CD4-positive, alpha-beta memory T cell (primary cell): ENCODE data around the gene BCAS4. TPM values are rescaled to one million over a fixed set of nuclear protein-coding genes. Genes with fewer than 3 reads are reported as not detected.

ENCODE experiments used
- CTCF ChIA-PET: fragments of 350-600 bp; sonication (Branson Sonifier 250); formaldehyde crosslinking; loops from one replicate; lab custom pipeline; 2021; ENCODE audit warnings: inconsistent platforms; ENCODE audit not compliant: partially characterized antibody; lab: Charles Lee
- POLR2A ChIA-PET: fragments of 350-600 bp; sonication (Branson Sonifier 250); formaldehyde crosslinking; loops from one replicate; lab custom pipeline; 2021; ENCODE audit not compliant: partially characterized antibody; lab: Charles Lee
- DNase-seq, 5 donors: peaks; one replicate each; pipeline versions ENCODE4 v3.0.0 to v3.0.0-alpha.2; 2020 to 2022; ENCODE audit warnings: mixed read lengths in 1 of 5
- H3K27ac ChIP-seq: one replicate; pipeline ENCODE4 v1.7.0; 2013; ENCODE audit warnings: low read depth, low read length
- H3K27me3 ChIP-seq: 2 replicates; pipeline ENCODE4 v1.7.0; 2013; ENCODE audit warnings: mild to moderate bottlenecking, low read length, moderate library complexity; ENCODE audit not compliant: insufficient read depth
- H3K36me3 ChIP-seq: 2 replicates; pipeline ENCODE4 v1.7.0; 2013; ENCODE audit warnings: mild to moderate bottlenecking, low read length, moderate library complexity; ENCODE audit not compliant: insufficient read depth
- H3K4me1 ChIP-seq: 2 replicates; pipeline ENCODE4 v1.7.0; 2013; ENCODE audit warnings: mild to moderate bottlenecking, low read length, moderate library complexity; ENCODE audit not compliant: insufficient read depth
- H3K4me3 ChIP-seq, 2 donors: one replicate each; pipeline ENCODE4 v1.7.0; 2013; ENCODE audit warnings: low read length in 2 of 2, mild to moderate bottlenecking in 1 of 2
- H3K9me3 ChIP-seq, 2 donors: one replicate each; pipeline ENCODE4 v1.7.0; 2013; ENCODE audit warnings: low read length in 2 of 2, control low read depth in 1 of 2; ENCODE audit not compliant: control insufficient read depth in 1 of 2
- H3K27ac Mint-ChIP-seq, 7 donors: one replicate each; pipeline ENCODE4 v1.8.0; 2020 to 2021; ENCODE audit warnings: mixed read lengths in 7 of 7, mild to moderate bottlenecking in 6 of 7, inconsistent platforms in 3 of 7, moderate library complexity in 3 of 7
- H3K27me3 Mint-ChIP-seq, 2 donors: one replicate each; pipeline ENCODE4 v1.8.0; 2020 to 2021; ENCODE audit warnings: mixed read lengths in 2 of 2
- H3K36me3 Mint-ChIP-seq, 2 donors: one replicate each; pipeline ENCODE4 v1.8.0; 2020 to 2021; ENCODE audit warnings: mixed read lengths in 2 of 2, inconsistent platforms in 1 of 2, mild to moderate bottlenecking in 1 of 2
- H3K4me1 Mint-ChIP-seq, 4 donors: one replicate each; pipeline ENCODE4 v1.8.0; 2020 to 2021; ENCODE audit warnings: mixed read lengths in 4 of 4, mild to moderate bottlenecking in 1 of 4
- H3K4me3 Mint-ChIP-seq, 8 donors: one replicate each; pipeline ENCODE4 v1.8.0; 2020 to 2021; ENCODE audit warnings: mixed read lengths in 8 of 8, mild to moderate bottlenecking in 7 of 8, moderate library complexity in 6 of 8, inconsistent platforms in 3 of 8
- H3K9me3 Mint-ChIP-seq, 8 donors: one replicate each; pipeline ENCODE4 v1.8.0; 2020 to 2021; ENCODE audit warnings: mixed read lengths in 8 of 8, mild to moderate bottlenecking in 5 of 8, inconsistent platforms in 3 of 8, moderate library complexity in 1 of 8
- intact Hi-C: fragments of 100-400 bp; cut with micrococcal nuclease; formaldehyde crosslinking; loops from one replicate; pipeline ENCODE4 v1.15.1; 2023
- polyA plus RNA-seq, 2 donors: library from polyadenylated mRNA; unstranded; fragments of 300-500 nt; fragmentation: Illumina TruSeq; gene quantifications; one replicate each; pipeline ENCODE4 v1.2.3, GENCODE V29; 2021
- total RNA-seq, 2 experiments: library from RNA; stranded (reverse); gene quantifications; one replicate each; pipeline ENCODE4 v1.2.3, GENCODE V29; 2021

Gene BCAS4
- total and polyA plus RNA-seq, 4 experiments from 2014 or later = 10.8 to 17.8 (median 16.1) TPM

GRCh38 chr20:50754420-50754819, 40.4 kb upstream of the BCAS4 start:
- no peak overlapping the region for H3K27ac Mint-ChIP-seq

GRCh38 chr20:50756447-50756846, 38.4 kb upstream of the BCAS4 start:
- Histone ChIP-seq H3K27ac (no peak overlapping the region), H3K27me3 (no peaks in the 10 kb centered on the region), H3K9me3 (no peaks in the 10 kb centered on the region), H3K4me3 (no peak overlapping the region), H3K36me3 (no peaks in the 10 kb centered on the region), H3K4me1 (no peaks in the 10 kb centered on the region)
- no peak for DNase-seq
- Mint-ChIP-seq H3K36me3 (no peaks in the 10 kb centered on the region), H3K9me3 (no peaks in the 10 kb centered on the region), H3K27ac (no peak overlapping the region), H3K27me3 (no peaks in the 10 kb centered on the region), H3K4me3 (no peak overlapping the region), H3K4me1 (no peaks in the 10 kb centered on the region)
- ChIA-PET POLR2A (no interaction called here), CTCF (interaction anchor here (1.7 kb wide), 1 partner anchor 34 kb away, joined by 4 read pairs; no protein-coding TSS in a partner anchor)
- intact Hi-C loops = no loop called here

More at GRCh38 chr20:50754420-50754819, 40.4 kb upstream of the BCAS4 start:
- POLR2A ChIA-PET = no interaction called here
- intact Hi-C loops = no loop called here
- H3K27me3 Mint-ChIP-seq = no peaks in the 10 kb centered on the region
- peaks cover 0 to 9% of the 10 kb centered on the region in 2 donors for H3K36me3 Mint-ChIP-seq
- DNase-seq = no peak
- H3K4me3 Mint-ChIP-seq = no peak overlapping the region
- CTCF ChIA-PET = no interaction called here
- Histone ChIP-seq H3K9me3 (no peaks in the 10 kb centered on the region), H3K27ac (no peak overlapping the region), H3K4me1 (no peaks in the 10 kb centered on the region), H3K27me3 (no peaks in the 10 kb centered on the region), H3K36me3 (no peaks in the 10 kb centered on the region), H3K4me3 (no peak overlapping the region)
- H3K9me3 Mint-ChIP-seq = no peaks in the 10 kb centered on the region
- no peaks in the 10 kb centered on the region for H3K4me1 Mint-ChIP-seq

GRCh38 chr20:50758469-50758868, 36.4 kb upstream of the BCAS4 start:
- Histone ChIP-seq H3K27ac (no peak overlapping the region), H3K27me3 (no peaks in the 10 kb centered on the region), H3K4me3 (no peak overlapping the region), H3K9me3 (no peaks in the 10 kb centered on the region), H3K4me1 (no peaks in the 10 kb centered on the region), H3K36me3 (no peaks in the 10 kb centered on the region)
- Mint-ChIP-seq H3K36me3 (no peaks in the 10 kb centered on the region), H3K4me3 (no peak overlapping the region), H3K9me3 (no peaks in the 10 kb centered on the region), H3K4me1 (no peaks in the 10 kb centered on the region), H3K27ac (no peak overlapping the region), H3K27me3 (no peaks in the 10 kb centered on the region)
- intact Hi-C loops = no loop called here
- POLR2A ChIA-PET = no interaction called here
- CTCF ChIA-PET = no interaction called here
- no peak for DNase-seq

- Mint-ChIP-seq H3K4me3 (no peak overlapping the region), H3K36me3 (no peaks in the 10 kb centered on the region), H3K9me3 (no peaks in the 10 kb centered on the region), H3K27me3 (no peaks in the 10 kb centered on the region), H3K27ac (peak overlapping the region in 1 of 7 donors; percentile 37), H3K4me1 (no peaks in the 10 kb centered on the region)
- no peaks in the 10 kb centered on the region for H3K27me3 ChIP-seq
- ChIA-PET CTCF (no interaction called here), POLR2A (no interaction called here)
- H3K27ac ChIP-seq = no peak overlapping the region
- no peak for DNase-seq
- intact Hi-C loops = no loop called here
- H3K9me3 ChIP-seq = no peaks in the 10 kb centered on the region
- H3K4me3 ChIP-seq = no peak overlapping the region
- H3K4me1 ChIP-seq = no peaks in the 10 kb centered on the region
- no peaks in the 10 kb centered on the region for H3K36me3 ChIP-seq
These were observed 35.9 kb upstream of the BCAS4 start for GRCh38 chr20:50758992-50759391.

GRCh38 chr20:50759678-50760077, 35.2 kb upstream of the BCAS4 start:
- Mint-ChIP-seq H3K9me3 (no peaks in the 10 kb centered on the region), H3K27ac (peak overlapping the region in 1 of 7 donors; percentile 13), H3K27me3 (peaks cover 0 to 2% of the 10 kb centered on the region in 2 donors), H3K4me3 (no peak overlapping the region), H3K36me3 (no peaks in the 10 kb centered on the region), H3K4me1 (no peaks in the 10 kb centered on the region)
- no peaks in the 10 kb centered on the region for H3K4me1 ChIP-seq
- H3K36me3 ChIP-seq = no peaks in the 10 kb centered on the region
- intact Hi-C loops = no loop called here
- ChIA-PET POLR2A (no interaction called here), CTCF (no interaction called here)
- H3K27me3 ChIP-seq = no peaks in the 10 kb centered on the region
- no peak for DNase-seq
- no peak overlapping the region for H3K27ac ChIP-seq
- no peaks in the 10 kb centered on the region for H3K9me3 ChIP-seq
- no peak overlapping the region for H3K4me3 ChIP-seq

DNA sequence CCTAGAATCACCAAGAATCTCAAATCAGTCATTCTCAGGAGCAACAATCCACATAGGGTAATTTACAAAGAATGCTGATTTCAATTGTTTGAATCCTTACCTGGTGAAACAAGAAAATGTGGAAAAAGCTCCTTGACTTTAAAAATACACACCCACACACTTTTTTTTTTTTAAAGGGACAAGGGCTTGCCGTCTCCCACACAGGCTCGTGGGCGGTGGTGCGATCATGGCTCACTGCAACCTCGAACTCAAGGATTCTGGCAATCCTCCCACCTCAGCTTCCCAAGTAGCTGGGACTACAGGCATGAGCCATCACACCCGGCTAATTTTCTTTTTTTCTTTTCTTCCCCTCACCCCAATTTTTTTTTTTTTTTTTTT, 32.8 kb upstream of the BCAS4 start:
- Mint-ChIP-seq H3K27me3 (peaks cover 0 to 2% of the 10 kb centered on the region in 2 donors), H3K36me3 (no peaks in the 10 kb centered on the region), H3K4me1 (no peaks in the 10 kb centered on the region), H3K4me3 (no peak overlapping the region), H3K27ac (no peak overlapping the region), H3K9me3 (no peaks in the 10 kb centered on the region)
- Histone ChIP-seq H3K27me3 (no peaks in the 10 kb centered on the region), H3K4me3 (no peak overlapping the region), H3K27ac (no peak overlapping the region), H3K4me1 (no peaks in the 10 kb centered on the region), H3K9me3 (no peaks in the 10 kb centered on the region), H3K36me3 (no peaks in the 10 kb centered on the region)
- POLR2A ChIA-PET = no interaction called here
- intact Hi-C loops = no loop called here
- CTCF ChIA-PET = interaction anchor here (1.1 to 2.1 kb wide), 2 partner anchors 12 to 32 kb away, joined by 3 to 9 read pairs; partner anchors contain the start of gene BCAS4
- no peak for DNase-seq

GRCh38 chr20:50762435-50763220, 32.2 kb upstream of the BCAS4 start:
- POLR2A ChIA-PET = no interaction called here
- no peaks in the 10 kb centered on the region for H3K27me3 ChIP-seq
- Mint-ChIP-seq H3K9me3 (no peaks in the 10 kb centered on the region), H3K36me3 (no peaks in the 10 kb centered on the region), H3K27me3 (peaks cover 2% of the 10 kb centered on the region in 2 donors), H3K27ac (no peak overlapping the region), H3K4me1 (no peaks in the 10 kb centered on the region), H3K4me3 (no peak overlapping the region)
- no peak overlapping the region for H3K4me3 ChIP-seq
- CTCF ChIA-PET = interaction anchor here (1.1 to 2.1 kb wide), 2 partner anchors 13 to 32 kb away, joined by 3 to 9 read pairs; partner anchors contain the start of gene BCAS4
- no peak for DNase-seq
- intact Hi-C loops = no loop called here
- no peaks in the 10 kb centered on the region for H3K9me3 ChIP-seq
- no peak overlapping the region for H3K27ac ChIP-seq
- no peaks in the 10 kb centered on the region for H3K4me1 ChIP-seq
- H3K36me3 ChIP-seq = no peaks in the 10 kb centered on the region
